ENCODE data around the gene CBFA2T3.

GRCh38 chr16:88886845-88887521, 90.0 kb downstream of the CBFA2T3 start:
- TF ChIP-seq CTCF (IDR thresholded peaks at IDR 0.05) = peak in 1 of 5 experiments; percentile 41
- TF ChIP-seq EP300 (IDR thresholded peaks at IDR 0.05) = peak in 1 of 2 donors; percentile 48
- no peak for TF ChIP-seq POLR2A (IDR thresholded peaks at IDR 0.05)

All from tibial nerve (tissue), 4 donors.